Testis (tissue), 2 donors: ENCODE results near the gene SMIM13.

ENCODE experiments used
- POLR2A ChIP-seq: fragments of 450-650 bp; IDR thresholded peaks from one replicate; pipeline ENCODE4 v1.6.1; 2017; ENCODE audit warnings: antibody characterized with exemption, mild to moderate bottlenecking, moderate library complexity
- TF ChIP-seq, protein P1 (sequence below), 3 experiments: fragments of 450-650 bp in 2 of 3; fragments of 200-600 bp in 1 of 3; sonication (generic) in 1 of 3; IDR thresholded peaks; one replicate each; pipeline ENCODE4 v1.5.1; 2016 to 2019; ENCODE audit warnings: antibody characterized with exemption in 3 of 3, mild to moderate bottlenecking in 2 of 3, moderate library complexity in 1 of 3

DNA sequence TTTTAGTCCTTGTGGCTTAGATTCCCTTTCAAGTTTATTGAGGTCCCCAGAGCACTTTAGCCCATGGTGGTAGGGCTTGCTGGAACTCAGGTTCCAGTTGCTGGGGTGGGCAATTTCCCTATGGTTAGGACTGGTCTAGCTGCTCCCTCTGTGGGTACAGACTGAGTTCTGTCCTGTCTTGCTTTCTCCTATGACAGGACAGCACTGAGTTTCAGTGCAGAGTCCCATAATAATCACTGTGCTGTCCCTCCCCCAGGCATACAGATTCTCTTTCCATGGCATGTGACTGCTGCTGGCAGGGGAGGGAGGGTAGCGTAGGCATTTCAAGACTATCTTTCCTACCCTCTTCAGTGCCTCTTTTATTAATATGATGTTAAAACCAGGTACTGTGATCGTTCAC, 35.0 kb downstream of the SMIM13 start:
- TF ChIP-seq POLR2A: no peak
- TF ChIP-seq, protein P1, sequence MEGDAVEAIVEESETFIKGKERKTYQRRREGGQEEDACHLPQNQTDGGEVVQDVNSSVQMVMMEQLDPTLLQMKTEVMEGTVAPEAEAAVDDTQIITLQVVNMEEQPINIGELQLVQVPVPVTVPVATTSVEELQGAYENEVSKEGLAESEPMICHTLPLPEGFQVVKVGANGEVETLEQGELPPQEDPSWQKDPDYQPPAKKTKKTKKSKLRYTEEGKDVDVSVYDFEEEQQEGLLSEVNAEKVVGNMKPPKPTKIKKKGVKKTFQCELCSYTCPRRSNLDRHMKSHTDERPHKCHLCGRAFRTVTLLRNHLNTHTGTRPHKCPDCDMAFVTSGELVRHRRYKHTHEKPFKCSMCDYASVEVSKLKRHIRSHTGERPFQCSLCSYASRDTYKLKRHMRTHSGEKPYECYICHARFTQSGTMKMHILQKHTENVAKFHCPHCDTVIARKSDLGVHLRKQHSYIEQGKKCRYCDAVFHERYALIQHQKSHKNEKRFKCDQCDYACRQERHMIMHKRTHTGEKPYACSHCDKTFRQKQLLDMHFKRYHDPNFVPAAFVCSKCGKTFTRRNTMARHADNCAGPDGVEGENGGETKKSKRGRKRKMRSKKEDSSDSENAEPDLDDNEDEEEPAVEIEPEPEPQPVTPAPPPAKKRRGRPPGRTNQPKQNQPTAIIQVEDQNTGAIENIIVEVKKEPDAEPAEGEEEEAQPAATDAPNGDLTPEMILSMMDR (IDR thresholded peaks at IDR 0.05): no peak
